H1 (cell line): ENCODE measurements around the gene CUX1. TPM values are rescaled to one million over a fixed set of nuclear protein-coding genes. Genes with fewer than 3 reads are reported as not detected.

ENCODE experiments used
- CTCF ChIA-PET: fragments of 300-600 bp; sonication (Branson Sonifier 250); formaldehyde crosslinking; loops from one replicate; lab custom pipeline; 2021; ENCODE audit not compliant: partially characterized antibody; lab: Charles Lee
- POLR2A ChIA-PET: fragments of 300-600 bp; sonication (Branson Sonifier 250); formaldehyde crosslinking; loops from one replicate; lab custom pipeline; 2021; ENCODE audit warnings: inconsistent platforms; ENCODE audit not compliant: partially characterized antibody; lab: Charles Lee
- DNase-seq, 2 experiments: peaks; one replicate each; pipeline versions ENCODE4 v3.0.0 to v3.0.0-alpha.2; 2010 to 2022; ENCODE audit warnings: low spot score in 2 of 2, low read depth in 1 of 2, mixed read lengths in 1 of 2
- FAIRE-seq: peaks from 2 replicates; lab custom pipeline; 2011; peaks lifted over from hg19 to GRCh38; lab: Jason Lieb, UNC
- H2AFZ ChIP-seq: 2 replicates; pipeline ENCODE4 v1.8.1; 2012; ENCODE audit warnings: low read length, inconsistent platforms
- H2AK5ac ChIP-seq: 2 replicates; pipeline ENCODE4 v1.6.1; 2013; ENCODE audit warnings: low read depth, low read length
- H2BK120ac ChIP-seq: replicated peaks from 2 replicates; pipeline ENCODE3; 2013; ENCODE audit warnings: low read depth, low read length, inconsistent platforms
- H2BK12ac ChIP-seq: 2 replicates; pipeline ENCODE4 v1.6.1; 2013; ENCODE audit warnings: low read depth, low read length
- H2BK15ac ChIP-seq: 2 replicates; pipeline ENCODE4 v1.6.1; 2013; ENCODE audit warnings: low read length
- H2BK20ac ChIP-seq: 2 replicates; pipeline ENCODE4 v1.6.1; 2013; ENCODE audit warnings: low read length
- H2BK5ac ChIP-seq: 2 replicates; pipeline ENCODE4 v1.6.1; 2013; ENCODE audit warnings: low read depth, low read length
- H3K14ac ChIP-seq: 2 replicates; pipeline ENCODE4 v1.6.1; 2013; ENCODE audit warnings: inconsistent platforms; ENCODE audit not compliant: insufficient read length
- H3K18ac ChIP-seq: 2 replicates; pipeline ENCODE4 v1.6.1; 2013; ENCODE audit warnings: low read length; ENCODE audit errors: extremely low read depth
- H3K23ac ChIP-seq: 2 replicates; pipeline ENCODE4 v1.6.1; 2013; ENCODE audit warnings: inconsistent platforms; ENCODE audit not compliant: insufficient read length
- H3K23me2 ChIP-seq: 2 replicates; pipeline ENCODE4 v1.6.1; 2013; ENCODE audit warnings: low read depth, low read length
- H3K27ac ChIP-seq: 2 replicates; pipeline ENCODE4 v1.6.1; 2011; ENCODE audit warnings: low read depth, low read length, inconsistent platforms
- H3K27me3 ChIP-seq, 4 experiments: replicated peaks in 1 of 4; 1 replicate in 1 of 4; 2 replicates in 3 of 4; pipeline versions ENCODE4 v1.6.1 to v1.8.1; 2011 to 2013; ENCODE audit warnings: low read length in 3 of 4, mild to moderate bottlenecking in 3 of 4, inconsistent platforms in 2 of 4, mixed read lengths in 2 of 4, moderate library complexity in 1 of 4; ENCODE audit not compliant: control insufficient read depth in 3 of 4, insufficient read depth in 3 of 4; ENCODE audit errors: extremely low read depth in 1 of 4
- H3K36me3 ChIP-seq, 4 experiments: 2 replicates each; pipeline versions ENCODE4 v1.6.1 to v1.8.1; 2011 to 2013; ENCODE audit warnings: mild to moderate bottlenecking in 4 of 4, low read length in 3 of 4, moderate library complexity in 2 of 4, control low read depth in 1 of 4, inconsistent platforms in 1 of 4; ENCODE audit not compliant: insufficient read depth in 4 of 4, control insufficient read depth in 2 of 4
- H3K4ac ChIP-seq: replicated peaks from 2 replicates; pipeline ENCODE3; 2013; ENCODE audit warnings: low read length, low read depth, mixed read lengths, inconsistent platforms; ENCODE audit not compliant: insufficient read length
- H3K4me1 ChIP-seq, 4 experiments: replicated peaks in 1 of 4; 1 replicate in 1 of 4; 2 replicates in 3 of 4; pipeline versions ENCODE4 v1.6.1 to v1.8.1; 2011 to 2013; ENCODE audit warnings: low read length in 3 of 4, inconsistent platforms in 2 of 4, mixed read lengths in 1 of 4; ENCODE audit not compliant: insufficient read depth in 4 of 4, control insufficient read depth in 3 of 4
- H3K4me2 ChIP-seq, 2 experiments: 2 replicates each; pipeline versions ENCODE4 v1.6.1 to v1.8.1; 2011 to 2013; ENCODE audit warnings: low read depth in 2 of 2, low read length in 2 of 2, control low read depth in 1 of 2, inconsistent platforms in 1 of 2, mild to moderate bottlenecking in 1 of 2; ENCODE audit not compliant: insufficient read depth in 1 of 2
- H3K4me3 ChIP-seq, 4 experiments: fragments of 200-600, 300-600 bp in 1 of 4; sonication (generic), shearing (Covaris generic), sonication (Bioruptor Twin) in 1 of 4; 2 replicates each; pipeline versions ENCODE4 v1.5.1 to v1.8.1; 2011 to 2016; ENCODE audit warnings: low read length in 4 of 4, low read depth in 3 of 4, control low read depth in 2 of 4, inconsistent platforms in 2 of 4, mild to moderate bottlenecking in 2 of 4, mixed read lengths in 1 of 4, moderate library complexity in 1 of 4; ENCODE audit not compliant: insufficient read depth in 2 of 4; ENCODE audit errors: extremely low read depth in 1 of 4
- H3K56ac ChIP-seq: replicated peaks from 2 replicates; pipeline ENCODE3; 2013; ENCODE audit warnings: low read depth, mild to moderate bottlenecking, mixed read lengths, low read length, inconsistent platforms; ENCODE audit not compliant: insufficient read length
- H3K79me1 ChIP-seq: 2 replicates; pipeline ENCODE4 v1.6.1; 2013; ENCODE audit warnings: low read depth, low read length, control low read depth
- H3K79me2 ChIP-seq, 2 experiments: 2 replicates each; pipeline versions ENCODE4 v1.6.1 to v1.8.1; 2012 to 2013; ENCODE audit warnings: low read length in 2 of 2, mild to moderate bottlenecking in 2 of 2, inconsistent platforms in 1 of 2; ENCODE audit not compliant: insufficient read depth in 2 of 2, control insufficient read depth in 1 of 2
- H3K9ac ChIP-seq, 4 experiments: replicated peaks in 1 of 4; 1 replicate in 1 of 4; 2 replicates in 3 of 4; pipeline versions ENCODE4 v1.6.1 to v1.8.1; 2011 to 2013; ENCODE audit warnings: low read depth in 3 of 4, low read length in 3 of 4, control low read depth in 2 of 4, mild to moderate bottlenecking in 2 of 4, moderate library complexity in 2 of 4, inconsistent platforms in 1 of 4; ENCODE audit errors: extremely low read depth in 1 of 4
- H3K9me3 ChIP-seq, 2 experiments: 2 replicates each; pipeline versions ENCODE4 v1.6.1 to v1.8.1; 2012 to 2013; ENCODE audit warnings: mild to moderate bottlenecking in 2 of 2, moderate library complexity in 2 of 2, control low read depth in 1 of 2, inconsistent platforms in 1 of 2, low read depth in 1 of 2, low read length in 1 of 2, mixed read lengths in 1 of 2; ENCODE audit not compliant: insufficient read depth in 2 of 2
- H4K20me1 ChIP-seq, 2 experiments: replicated peaks in 1 of 2; 2 replicates each; pipeline versions ENCODE3 to v1.8.1; 2011 to 2013; ENCODE audit warnings: inconsistent platforms in 2 of 2, low read length in 2 of 2, mild to moderate bottlenecking in 1 of 2; ENCODE audit not compliant: insufficient read depth in 2 of 2, control insufficient read depth in 1 of 2
- H4K5ac ChIP-seq: 2 replicates; pipeline ENCODE4 v1.6.1; 2013; ENCODE audit warnings: low read length, low read depth, mixed read lengths, inconsistent platforms; ENCODE audit not compliant: insufficient read length
- H4K8ac ChIP-seq: 2 replicates; pipeline ENCODE4 v1.8.0; 2013; ENCODE audit warnings: mild to moderate bottlenecking, moderate library complexity, low read length, inconsistent platforms; ENCODE audit not compliant: insufficient read depth; ENCODE audit errors: extremely low read depth
- H4K91ac ChIP-seq: replicated peaks from 2 replicates; pipeline ENCODE3; 2013; ENCODE audit warnings: low read length, mixed read lengths, inconsistent platforms; ENCODE audit not compliant: insufficient read length
- ATF3 ChIP-seq: IDR thresholded peaks from 2 replicates; pipeline ENCODE4 v1.6.1; 2011; ENCODE audit warnings: low read depth, mild to moderate bottlenecking, low read length; ENCODE audit not compliant: insufficient read depth
- CREB1 ChIP-seq: IDR thresholded peaks from 2 replicates; pipeline ENCODE4 v1.6.1; 2012; ENCODE audit warnings: inconsistent platforms
- CTCF ChIP-seq, 3 experiments: IDR thresholded peaks; 1 replicate in 2 of 3; 2 replicates in 1 of 3; pipeline versions ENCODE4 v1.5.1 to v1.6.1; 2011; ENCODE audit warnings: low read length in 3 of 3, mild to moderate bottlenecking in 3 of 3, inconsistent platforms in 2 of 3, low read depth in 1 of 3, moderate library complexity in 1 of 3; ENCODE audit not compliant: insufficient read depth in 1 of 3; ENCODE audit errors: control extremely low read depth in 1 of 3
- EGR1 ChIP-seq: IDR thresholded peaks from 2 replicates; pipeline ENCODE4 v1.6.1; 2011; ENCODE audit warnings: low read depth, low read length, borderline replicate concordance
- HDAC6 ChIP-seq: IDR thresholded peaks from one replicate; pipeline ENCODE4 v1.7.1; 2012; ENCODE audit warnings: low read depth, mild to moderate bottlenecking, inconsistent platforms, low read length, moderate library complexity
- JUN ChIP-seq: IDR thresholded peaks from 2 replicates; pipeline ENCODE4 v1.6.1; 2011; ENCODE audit warnings: low read depth, mild to moderate bottlenecking, improper control_type of control experiment, low read length
- NRF1 ChIP-seq: IDR thresholded peaks from 2 replicates; pipeline ENCODE4 v1.6.1; 2011; ENCODE audit warnings: mild to moderate bottlenecking, low read depth, low read length, improper control_type of control experiment
- PHF8 ChIP-seq: fragments of 200-600 bp; sonication (generic); conservative IDR thresholded peaks from 2 replicates; pipeline ENCODE4 v1.7.1; 2012; ENCODE audit warnings: low read depth, mild to moderate bottlenecking, inconsistent platforms, low read length, moderate library complexity
- SIRT6 ChIP-seq: IDR thresholded peaks from one replicate; pipeline ENCODE4 v1.7.1; 2012; ENCODE audit warnings: low read length, inconsistent platforms
- SP4 ChIP-seq: IDR thresholded peaks from 2 replicates; pipeline ENCODE4 v1.6.1; 2012; ENCODE audit warnings: low read length, inconsistent platforms
- TAF7 ChIP-seq: optimal IDR thresholded peaks from 2 replicates; pipeline ENCODE3; 2011; ENCODE audit warnings: low read depth, mild to moderate bottlenecking, inconsistent platforms, low read length, moderate library complexity, borderline replicate concordance
- TEAD4 ChIP-seq: IDR thresholded peaks from 2 replicates; pipeline ENCODE4 v1.6.1; 2012; ENCODE audit warnings: low read depth, low read length, inconsistent platforms, mixed read lengths
- WGBS, 2 experiments: shearing (Covaris generic) in 1 of 2; methylation state at CpG; one replicate each; pipeline versions ENCODE4 v1.1.6 to v1.1.7; 2013 to 2015; ENCODE audit warnings: low lambda C conversion rate in 2 of 2, mixed read lengths in 2 of 2, inconsistent platforms in 1 of 2, low coverage in 1 of 2, missing lambda C conversion rate in 1 of 2; ENCODE audit not compliant: insufficient replicate concordance in 2 of 2, insufficient coverage in 1 of 2, insufficient read length in 1 of 2; ENCODE audit errors: extremely low coverage in 1 of 2, missing lambda C conversion rate in 1 of 2; 5-methylcytosine and 5-hydroxymethylcytosine counted together
- polyA plus RNA-seq, 7 experiments: library from polyadenylated mRNA; depleted of rRNA in 3 of 7; stranded (reverse) in 5 of 7; unstranded in 2 of 7; fragments of >200 nt in 5 of 7; fragments of 200-250 nt in 2 of 7; gene quantifications; 1 replicate in 5 of 7; 2 replicates in 1 of 7; 4 replicates in 1 of 7; pipeline versions ENCODE4 v1.2.1 to v1.2.3, GENCODE V29; 2011 to 2013; ENCODE audit warnings: missing spikeins in 2 of 7, mixed read lengths in 2 of 7
- total RNA-seq: library from RNA; stranded (reverse); fragmentation: NEBNext Ultra II Directional; extraction: Animal tissue kit (Norgen Biotek cat#: 25700); gene quantifications from 2 replicates; pipeline ENCODE4 v1.2.1, GENCODE V29; 2021

Gene CUX1
- total and polyA plus RNA-seq, 2 of the 8 experiments (the other 6 are each of a cell fraction or from before 2014, with no cell fraction given): 21.6 to 65.9 TPM

GRCh38 chr7:101832205-101832631 lies 14.8 kb downstream of the CUX1 start:
- Histone ChIP-seq H3K79me1 (peaks cover 23% of the 10 kb centered on the region), H4K91ac (no peak overlapping the region), H3K27me3 (no peaks in the 10 kb centered on the region), H3K18ac (no peak overlapping the region), H3K14ac (no peak overlapping the region), H3K4me3 (no peak overlapping the region), H4K8ac (no peak overlapping the region), H4K20me1 (peaks cover 31 to 38% of the 10 kb centered on the region in 2 experiments), H3K56ac (no peak overlapping the region), H3K4me1 (peaks cover 0 to 7% (median 0%) of the 10 kb centered on the region in 4 experiments; a peak in 4 of 7 replicates), H3K9ac (no peak overlapping the region), H2BK5ac (no peak overlapping the region), H2BK120ac (no peak overlapping the region), H3K4ac (no peak overlapping the region), H3K27ac (no peak overlapping the region), H2BK15ac (no peak overlapping the region), H3K23me2 (no peaks in the 10 kb centered on the region), H2AFZ (no peak overlapping the region), H3K36me3 (no peaks in the 10 kb centered on the region; a peak in 1 of 8 replicates), H3K23ac (no peak overlapping the region), H4K5ac (no peak overlapping the region), H3K9me3 (no peaks in the 10 kb centered on the region), H3K79me2 (peaks cover 56 to 98% of the 10 kb centered on the region in 2 experiments), H3K4me2 (no peak overlapping the region), H2AK5ac (no peak overlapping the region; the same call in 1 of the 2 replicates), H2BK12ac (peak overlapping the region; percentile 39; the same call in 1 of the 2 replicates), H2BK20ac (no peak overlapping the region)
- WGBS, 2 experiments: 92% methylated on average over 14 of the region's 14 CpGs; no CpG with 5 or more reads in 1 of the 2 experiments
- ChIA-PET POLR2A (no interaction called here), CTCF (interaction anchor here (1.1 kb wide), 1 partner anchor 38 kb away, joined by 3 read pairs; no protein-coding TSS in a partner anchor)
- FAIRE-seq: no peak
- DNase-seq: no peak
- TF ChIP-seq EGR1: no peak
- TF ChIP-seq CREB1: no peak
- TF ChIP-seq JUN: no peak
- no peak for TF ChIP-seq SP4
- TF ChIP-seq NRF1: no peak
- no peak for TF ChIP-seq PHF8
- no peak for TF ChIP-seq TEAD4
- TF ChIP-seq TAF7: no peak
- TF ChIP-seq CTCF (IDR thresholded peaks at IDR 0.05; ENCODE audit: control extremely low read depth in 1 of 3, insufficient read depth in 1 of 3, low read depth in 1 of 3, low read length in 3 of 3): no peak
- no peak for TF ChIP-seq HDAC6
- no peak for TF ChIP-seq ATF3
- no peak for TF ChIP-seq SIRT6
